HCT116 (cell line): ENCODE data around the gene CMIP. TPM values are rescaled to one million over a fixed set of nuclear protein-coding genes. Genes with fewer than 3 reads are reported as not detected.

Source experiments
- ATAC-seq: fragments of 200-7000 bp; cut with Tn5 transposase; 2 replicates; pipeline ENCODE4 v1.9.1; 2020; ENCODE audit warnings: mild to moderate bottlenecking, moderate library complexity
- BruUV-seq: library from RNA; stranded (reverse); fragments of 400-500 nt; replicated peaks from 2 replicates; lab custom pipeline; 2021; lab: Mats Ljungman, UMichigan
- CTCF ChIA-PET: fragments of 300-600 bp; sonication (Branson Sonifier 250); formaldehyde crosslinking; loops from one replicate; lab custom pipeline; 2021; ENCODE audit warnings: antibody characterized with exemption; lab: Charles Lee
- POLR2A ChIA-PET: fragments of 300-600, 350-600 bp; sonication (Branson Sonifier 250); formaldehyde crosslinking; loops from one replicate; lab custom pipeline; 2021; ENCODE audit warnings: antibody characterized with exemption; lab: Charles Lee
- RAD21 ChIA-PET, 2 experiments: fragments of 300-600 bp; sonication (Branson Sonifier 250); formaldehyde crosslinking; loops; one replicate each; lab custom pipeline; 2023; ENCODE audit warnings: low total read pairs in 2 of 2; ENCODE audit not compliant: uncharacterized antibody in 2 of 2, unreplicated experiment in 2 of 2, low non-redundant PET in 1 of 2; lab: Charles Lee
- DNase-seq: peaks from one replicate; pipeline ENCODE4 v3.0.0-alpha.2; 2010; ENCODE audit warnings: low read depth, low spot score
- H2AFZ ChIP-seq: fragments of 200-600 bp; shearing (Covaris generic), sonication (generic); 2 replicates; pipeline ENCODE4 v1.6.1; 2017; ENCODE audit warnings: low read depth, mixed run types, mixed read lengths, antibody characterized with exemption, low read length; ENCODE audit not compliant: poor library complexity, severe bottlenecking
- H3K27ac ChIP-seq: 2 replicates; pipeline ENCODE4 v1.5.1; 2012; ENCODE audit warnings: low read depth, low read length
- H3K27me3 ChIP-seq: fragments of 200-600 bp; sonication (generic); 2 replicates; pipeline ENCODE4 v1.6.1; 2016; ENCODE audit warnings: mixed run types, low read length, mixed read lengths; ENCODE audit not compliant: insufficient read depth
- H3K36me3 ChIP-seq, 2 experiments: fragments of 200-500 bp in 1 of 2; fragments of 200-600 bp in 1 of 2; sonication (Bioruptor generic) in 1 of 2; sonication (generic) in 1 of 2; 2 replicates each; pipeline versions ENCODE4 v1.5.1 to v1.6.1; 2014 to 2016; ENCODE audit warnings: low read length in 2 of 2, inconsistent platforms in 1 of 2, mixed read lengths in 1 of 2, mixed run types in 1 of 2; ENCODE audit not compliant: insufficient read depth in 2 of 2, control insufficient read depth in 1 of 2
- H3K4me1 ChIP-seq, 2 experiments: fragments of 200-600 bp in 1 of 2; sonication (generic) in 1 of 2; 2 replicates each; pipeline versions ENCODE4 v1.5.1 to v1.6.1; 2012 to 2017; ENCODE audit warnings: low read length in 2 of 2, inconsistent platforms in 1 of 2, mild to moderate bottlenecking in 1 of 2, mixed read lengths in 1 of 2, mixed run types in 1 of 2, moderate library complexity in 1 of 2; ENCODE audit not compliant: insufficient read depth in 2 of 2, control insufficient read depth in 1 of 2
- H3K4me2 ChIP-seq: fragments of 200-600 bp; sonication (generic); 2 replicates; pipeline ENCODE4 v1.6.1; 2017; ENCODE audit warnings: mixed run types, low read length, mixed read lengths
- H3K4me3 ChIP-seq, 2 experiments: fragments of 200-600 bp in 1 of 2; sonication (generic) in 1 of 2; replicated peaks in 1 of 2; 2 replicates each; pipeline ENCODE4 v1.5.1; 2011 to 2016; ENCODE audit warnings: low read length in 2 of 2, control low read depth in 1 of 2, low read depth in 1 of 2, mild to moderate bottlenecking in 1 of 2, mixed read lengths in 1 of 2, mixed run types in 1 of 2
- H3K79me2 ChIP-seq: fragments of 200-600 bp; sonication (generic); 2 replicates; pipeline ENCODE4 v1.6.1; 2017; ENCODE audit warnings: mild to moderate bottlenecking, mixed run types, low read length, moderate library complexity, mixed read lengths; ENCODE audit not compliant: insufficient read depth
- H3K9ac ChIP-seq: fragments of 200-600 bp; sonication (generic); 2 replicates; pipeline ENCODE4 v1.6.1; 2016; ENCODE audit warnings: low read length, mixed read lengths
- H3K9me2 ChIP-seq: fragments of 200-600 bp; sonication (generic), shearing (Covaris generic); 2 replicates; pipeline ENCODE4 v1.6.1; 2017; ENCODE audit warnings: mixed run types, mild to moderate bottlenecking, moderate library complexity; ENCODE audit not compliant: insufficient read depth
- H3K9me3 ChIP-seq, 2 experiments: fragments of 200-500 bp in 1 of 2; fragments of 200-600 bp in 1 of 2; sonication (Bioruptor generic) in 1 of 2; sonication (generic) in 1 of 2; 2 replicates each; pipeline ENCODE4 v1.6.1; 2014 to 2017; ENCODE audit warnings: low read length in 2 of 2, mixed read lengths in 2 of 2, inconsistent platforms in 1 of 2, low read depth in 1 of 2, mild to moderate bottlenecking in 1 of 2, mixed run types in 1 of 2, moderate library complexity in 1 of 2; ENCODE audit not compliant: control insufficient read depth in 1 of 2, insufficient read depth in 1 of 2
- H4K20me1 ChIP-seq: fragments of 200-600 bp; sonication (generic), shearing (Covaris generic); 2 replicates; pipeline ENCODE4 v1.6.1; 2017; ENCODE audit warnings: mixed run types, mild to moderate bottlenecking, moderate library complexity; ENCODE audit not compliant: insufficient read depth
- CBX3 ChIP-seq: IDR thresholded peaks from 2 replicates; pipeline ENCODE4 v1.6.1; 2012; ENCODE audit warnings: low read depth
- CEBPB ChIP-seq: IDR thresholded peaks from 2 replicates; pipeline ENCODE4 v1.6.1; 2012; ENCODE audit warnings: low read depth
- EGR1 ChIP-seq: IDR thresholded peaks from 2 replicates; pipeline ENCODE4 v1.6.1; 2012; ENCODE audit warnings: low read depth
- ELF1 ChIP-seq: IDR thresholded peaks from 2 replicates; pipeline ENCODE4 v1.6.1; 2012; ENCODE audit warnings: low read depth, borderline replicate concordance
- FOSL1 ChIP-seq: IDR thresholded peaks from 2 replicates; pipeline ENCODE4 v1.6.1; 2012; ENCODE audit warnings: low read depth
- JUND ChIP-seq: IDR thresholded peaks from 2 replicates; pipeline ENCODE4 v1.6.1; 2012
- POLR2A ChIP-seq: IDR thresholded peaks from 2 replicates; pipeline ENCODE4 v1.7.0; 2011; ENCODE audit warnings: borderline replicate concordance; ENCODE audit not compliant: insufficient read depth, insufficient read length; ENCODE audit errors: extremely low read depth
- SIN3A ChIP-seq: IDR thresholded peaks from 2 replicates; pipeline ENCODE4 v1.6.1; 2012; ENCODE audit warnings: low read depth
- SP1 ChIP-seq: IDR thresholded peaks from 2 replicates; pipeline ENCODE4 v1.6.1; 2012; ENCODE audit warnings: low read depth
- YY1 ChIP-seq: IDR thresholded peaks from 2 replicates; pipeline ENCODE4 v1.6.1; 2011; ENCODE audit warnings: low read length, low read depth, moderate library complexity, mild to moderate bottlenecking; ENCODE audit not compliant: insufficient replicate concordance; ENCODE audit errors: extremely low read depth
- ZBTB33 ChIP-seq: IDR thresholded peaks from 2 replicates; pipeline ENCODE4 v1.6.1; 2011; ENCODE audit warnings: mild to moderate bottlenecking, low read length, moderate library complexity; ENCODE audit not compliant: insufficient replicate concordance; ENCODE audit errors: extremely low read depth
- ZFX ChIP-seq: fragments of 450-650 bp; IDR thresholded peaks from 2 replicates; pipeline ENCODE4 v1.6.1; 2017
- ZNF274 ChIP-seq: fragments of 200-500 bp; sonication (Bioruptor generic); IDR thresholded peaks from 2 replicates; pipeline ENCODE4 v1.6.1; 2014; ENCODE audit warnings: mild to moderate bottlenecking, low read depth, low read length, inconsistent platforms
- intact Hi-C: fragments of 100-400 bp; cut with micrococcal nuclease; formaldehyde crosslinking; loops from 2 replicates; pipeline ENCODE4 v1.10.0; 2022
- total RNA-seq: library from RNA; stranded (reverse); gene quantifications from one replicate; pipeline ENCODE4 v1.2.1, GENCODE V29; 2021; ENCODE audit not compliant: unreplicated experiment
- TF ChIP-seq, protein P1 (sequence below), 3 experiments: fragments of 200-600 bp in 1 of 3; sonication (generic) in 1 of 3; IDR thresholded peaks in 2 of 3; conservative IDR thresholded peaks in 1 of 3; 2 replicates each; pipeline ENCODE4 v1.5.1; 2012 to 2017; ENCODE audit warnings: low read depth in 2 of 3, low read length in 2 of 3, antibody characterized with exemption in 1 of 3, borderline replicate concordance in 1 of 3, control low read depth in 1 of 3, mild to moderate bottlenecking in 1 of 3, mixed read lengths in 1 of 3, mixed run types in 1 of 3, moderate library complexity in 1 of 3; ENCODE audit not compliant: insufficient read depth in 1 of 3

CMIP gene
- total RNA-seq, 1 experiment from 2014 or later = 64.6 TPM

DNA sequence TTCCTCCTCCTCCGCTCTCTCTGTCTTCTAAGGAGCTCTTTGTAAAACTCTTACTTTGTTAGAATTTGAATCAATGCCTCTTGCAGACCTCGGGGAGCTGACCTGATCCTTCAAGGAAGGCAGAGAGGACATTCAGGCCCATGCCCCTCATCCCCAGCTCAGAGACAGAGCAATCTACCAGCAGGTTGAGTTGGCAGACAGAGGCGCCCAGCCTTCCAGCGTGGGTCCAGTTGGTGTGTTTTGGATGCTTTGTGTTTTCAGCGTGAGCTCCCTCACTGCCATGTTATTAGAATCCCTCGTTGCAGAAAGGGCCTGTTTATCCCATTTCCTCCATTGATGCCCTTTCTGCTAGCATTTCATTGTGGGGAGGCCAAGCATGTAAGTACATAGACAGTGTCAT is 167.1 kb downstream of the CMIP start:
- no peak for DNase-seq
- ChIA-PET CTCF (interaction anchor here (0.5 kb wide), 1 partner anchor 116 kb away, joined by 4 read pairs; no protein-coding TSS in a partner anchor), RAD21 (no interaction called here), POLR2A (no interaction called here)
- no TSS peak for BruUV-seq
- peaks cover 52% of the 10 kb centered on the region; the same call in 1 of the 2 replicates for H3K79me2 ChIP-seq
- no peaks in the 10 kb centered on the region for H3K9me3 ChIP-seq
- ATAC-seq = no peak
- TF ChIP-seq ELF1 (no peak), FOSL1 (no peak), CEBPB (no peak), JUND (no peak), POLR2A (no peak)
- intact Hi-C loops = no loop called here
- H3K27me3 ChIP-seq = no peaks in the 10 kb centered on the region
- H3K27ac ChIP-seq = no peak overlapping the region
- H3K36me3 ChIP-seq = peaks cover 0 to 18% of the 10 kb centered on the region in 2 experiments; a peak in 3 of 4 replicates
- H4K20me1 ChIP-seq = no peaks in the 10 kb centered on the region; the same call in 1 of the 2 replicates
- no peak overlapping the region for H3K9ac ChIP-seq
- H3K4me2 ChIP-seq = no peak overlapping the region
- no peak overlapping the region for H2AFZ ChIP-seq
- H3K4me1 ChIP-seq = peaks cover 10 to 38% of the 10 kb centered on the region in 2 experiments
- no peak overlapping the region for H3K4me3 ChIP-seq
- H3K9me2 ChIP-seq = no peaks in the 10 kb centered on the region

- ChIA-PET POLR2A (no interaction called here), RAD21 (no interaction called here), CTCF (interaction anchor here (1.0 kb wide), 1 partner anchor 85 kb away, joined by 3 read pairs; no protein-coding TSS in a partner anchor)
- Histone ChIP-seq H3K4me2 (no peak overlapping the region), H3K9me3 (no peaks in the 10 kb centered on the region), H3K4me1 (peaks cover 10 to 38% of the 10 kb centered on the region in 2 experiments), H3K9ac (no peak overlapping the region), H3K36me3 (peaks cover 0 to 14% of the 10 kb centered on the region in 2 experiments; a peak in 3 of 4 replicates), H3K9me2 (no peaks in the 10 kb centered on the region), H3K4me3 (no peak overlapping the region), H3K27ac (no peak overlapping the region), H2AFZ (no peak overlapping the region), H4K20me1 (no peaks in the 10 kb centered on the region; the same call in 1 of the 2 replicates), H3K27me3 (no peaks in the 10 kb centered on the region), H3K79me2 (peaks cover 52% of the 10 kb centered on the region; the same call in 1 of the 2 replicates)
- ATAC-seq (no peak), DNase-seq (no peak)
- BruUV-seq = no TSS peak
- intact Hi-C loops = no loop called here
- no peak for TF ChIP-seq ELF1
- TF ChIP-seq CBX3 = no peak
- TF ChIP-seq ZBTB33 = no peak
- TF ChIP-seq SP1 = no peak
- TF ChIP-seq SIN3A = no peak
- TF ChIP-seq YY1 = no peak
- no peak for TF ChIP-seq ZNF274
- TF ChIP-seq, protein P1, sequence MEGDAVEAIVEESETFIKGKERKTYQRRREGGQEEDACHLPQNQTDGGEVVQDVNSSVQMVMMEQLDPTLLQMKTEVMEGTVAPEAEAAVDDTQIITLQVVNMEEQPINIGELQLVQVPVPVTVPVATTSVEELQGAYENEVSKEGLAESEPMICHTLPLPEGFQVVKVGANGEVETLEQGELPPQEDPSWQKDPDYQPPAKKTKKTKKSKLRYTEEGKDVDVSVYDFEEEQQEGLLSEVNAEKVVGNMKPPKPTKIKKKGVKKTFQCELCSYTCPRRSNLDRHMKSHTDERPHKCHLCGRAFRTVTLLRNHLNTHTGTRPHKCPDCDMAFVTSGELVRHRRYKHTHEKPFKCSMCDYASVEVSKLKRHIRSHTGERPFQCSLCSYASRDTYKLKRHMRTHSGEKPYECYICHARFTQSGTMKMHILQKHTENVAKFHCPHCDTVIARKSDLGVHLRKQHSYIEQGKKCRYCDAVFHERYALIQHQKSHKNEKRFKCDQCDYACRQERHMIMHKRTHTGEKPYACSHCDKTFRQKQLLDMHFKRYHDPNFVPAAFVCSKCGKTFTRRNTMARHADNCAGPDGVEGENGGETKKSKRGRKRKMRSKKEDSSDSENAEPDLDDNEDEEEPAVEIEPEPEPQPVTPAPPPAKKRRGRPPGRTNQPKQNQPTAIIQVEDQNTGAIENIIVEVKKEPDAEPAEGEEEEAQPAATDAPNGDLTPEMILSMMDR (IDR thresholded peaks at IDR 0.05 in 2 of 3, conservative IDR thresholded peaks at IDR 0.05 in 1 of 3; ENCODE audit: borderline replicate concordance in 1 of 3, insufficient read depth in 1 of 3, low read depth in 2 of 3, low read length in 2 of 3) = no peak
- no peak for TF ChIP-seq ZFX
- no peak for TF ChIP-seq EGR1
Observed at GRCh38 chr16:81612351-81613163, 167.9 kb downstream of the CMIP start.
